ENCODE data around the gene NEUROD2.

The NEUROD2 gene

GRCh38 chr17:39578272-39578671 lies 29.4 kb downstream of the NEUROD2 start:
- no peak for DNase-seq

- no peak for DNase-seq
These were observed 31.5 kb downstream of the NEUROD2 start for GRCh38 chr17:39576187-39576586.

- no peak for DNase-seq
These were observed 34.0 kb downstream of the NEUROD2 start for GRCh38 chr17:39573447-39574298.

- DNase-seq = no peak
These were observed 35.6 kb downstream of the NEUROD2 start for GRCh38 chr17:39572121-39572520.

- no peak for DNase-seq
These were observed 38.6 kb downstream of the NEUROD2 start for GRCh38 chr17:39569126-39569525.

- DNase-seq = no peak
These were observed 39.0 kb downstream of the NEUROD2 start for GRCh38 chr17:39568702-39569101.

- no peak for DNase-seq
These were observed 41.4 kb downstream of the NEUROD2 start for GRCh38 chr17:39566094-39566850.

- no peak for DNase-seq
These were observed 43.4 kb downstream of the NEUROD2 start for GRCh38 chr17:39564211-39564848.

GRCh38 chr17:39563476-39563875 lies 44.2 kb downstream of the NEUROD2 start:
- no peak for DNase-seq

- no peak for DNase-seq
These were observed 44.7 kb downstream of the NEUROD2 start for GRCh38 chr17:39562976-39563375.

- DNase-seq = no peak
These were observed 45.3 kb downstream of the NEUROD2 start for GRCh38 chr17:39562395-39562794.

- no peak for DNase-seq
These were observed 51.3 kb downstream of the NEUROD2 start for GRCh38 chr17:39556423-39556822.

- no peak for DNase-seq
These were observed 52.4 kb downstream of the NEUROD2 start for GRCh38 chr17:39555368-39555767.
